T follicular helper cell (primary cell): Measurements from ENCODE around the gene FAM163B.

Source experiments
- DNase-seq: peaks from one replicate; pipeline ENCODE4 v3.0.0-alpha.2; 2020; ENCODE audit warnings: low read depth

Gene FAM163B

GRCh38 chr9:133582501-133583045 lies 26.6 kb downstream of the FAM163B start:
- DNase-seq: no peak

GRCh38 chr9:133581513-133582343 lies 27.5 kb downstream of the FAM163B start:
- no peak for DNase-seq

- DNase-seq: no peak
Observed at GRCh38 chr9:133581011-133581410, 28.2 kb downstream of the FAM163B start.

GRCh38 chr9:133580419-133580738 lies 28.8 kb downstream of the FAM163B start:
- no peak for DNase-seq

- DNase-seq: no peak
Observed at GRCh38 chr9:133579601-133580418, 29.4 kb downstream of the FAM163B start.

- DNase-seq: no peak
Observed at GRCh38 chr9:133578524-133579441, 30.4 kb downstream of the FAM163B start.

- no peak for DNase-seq
Observed at GRCh38 chr9:133577737-133578112, 31.5 kb downstream of the FAM163B start.

- DNase-seq: no peak
Observed at GRCh38 chr9:133576875-133577736, 32.1 kb downstream of the FAM163B start.

- no peak for DNase-seq
Observed at GRCh38 chr9:133576031-133576874, 32.9 kb downstream of the FAM163B start.

GRCh38 chr9:133575186-133576030 lies 33.8 kb downstream of the FAM163B start:
- DNase-seq: no peak

GRCh38 chr9:133574771-133575170 lies 34.4 kb downstream of the FAM163B start:
- DNase-seq: no peak

- DNase-seq: no peak
Observed at GRCh38 chr9:133573791-133574515, 35.2 kb downstream of the FAM163B start.

- DNase-seq: no peak
Observed at GRCh38 chr9:133572821-133573361, 36.3 kb downstream of the FAM163B start.

GRCh38 chr9:133571896-133572595 lies 37.1 kb downstream of the FAM163B start:
- no peak for DNase-seq

- DNase-seq: no peak
Observed at GRCh38 chr9:133571391-133571890, 37.7 kb downstream of the FAM163B start.

- no peak for DNase-seq
Observed at GRCh38 chr9:133570691-133571080, 38.5 kb downstream of the FAM163B start.
